GM23248 (cell line): ENCODE measurements around the gene PPFIA1.

Source experiments
- EZH2 ChIP-seq: fragments of 200-600 bp; sonication (generic); IDR thresholded peaks from 2 replicates; pipeline ENCODE4 v1.6.1; 2018; ENCODE audit warnings: antibody characterized with exemption, mild to moderate bottlenecking; ENCODE audit not compliant: insufficient read depth, poor library complexity, severe bottlenecking
- EZH2phosphoT487 ChIP-seq: fragments of 200-600 bp; sonication (generic); IDR thresholded peaks from 2 replicates; pipeline ENCODE4 v1.6.1; 2018; ENCODE audit warnings: antibody characterized with exemption, moderate library complexity, mild to moderate bottlenecking, low read depth; ENCODE audit not compliant: insufficient read depth

- TF ChIP-seq EZH2 (no peak), EZH2phosphoT487 (no peak)
Measured at GRCh38 chr11:70335511-70335910, 65.0 kb downstream of the PPFIA1 start.
